ENCODE results near the gene GALNTL6. TPM values are rescaled to one million over a fixed set of nuclear protein-coding genes. Genes with fewer than 3 reads are reported as not detected.

GALNTL6 gene
- total and polyA plus RNA-seq, 4 donors, result 0.08 to 0.09 (median 0.09) TPM; not detected in 1

- no peak overlapping the region for H3K4me3 ChIP-seq
- no peaks in the 10 kb centered on the region for H3K4me1 ChIP-seq (ENCODE audit: control insufficient read depth in 5 of 5, insufficient read depth in 5 of 5, low read length in 5 of 5)
- H3K36me3 ChIP-seq (ENCODE audit: control insufficient read depth in 4 of 4, insufficient read depth in 4 of 4, low read length in 4 of 4), result no peaks in the 10 kb centered on the region
- H3K27ac ChIP-seq (ENCODE audit: low read depth in 1 of 2, low read length in 1 of 2), result no peak overlapping the region
- ATAC-seq (ENCODE audit: insufficient read depth, low FRiP score) (no peak), DNase-seq (no peak)
- no peaks in the 10 kb centered on the region for H3K9me3 ChIP-seq (ENCODE audit: control insufficient read depth in 4 of 4, insufficient read depth in 3 of 4, low read length in 3 of 4)
- no peaks in the 10 kb centered on the region for H3K27me3 ChIP-seq (ENCODE audit: control insufficient read depth in 3 of 3, insufficient read depth in 3 of 3, low read length in 2 of 3)
- TF ChIP-seq CTCF (IDR thresholded peaks at IDR 0.05; ENCODE audit: control extremely low read depth, extremely low read depth), result no peak
- WGBS, 2 donors, result 31 to 41% methylated on average over 3 of the region's 3 CpGs
- no peak overlapping the region for H3K9ac ChIP-seq (ENCODE audit: insufficient read depth in 1 of 2, low read length in 2 of 2)
These were observed 394.1 kb downstream of the GALNTL6 start for GRCh38 chr4:172207258-172207657.

- ATAC-seq (ENCODE audit: insufficient read depth, low FRiP score) (no peak), DNase-seq (no peak)
- 41 to 43% methylated on average over 3 of the region's 3 CpGs for WGBS, 2 donors
- no peak overlapping the region for H3K9ac ChIP-seq (ENCODE audit: insufficient read depth in 1 of 2, low read length in 2 of 2)
- H3K9me3 ChIP-seq (ENCODE audit: control insufficient read depth in 4 of 4, insufficient read depth in 3 of 4, low read length in 3 of 4), result no peaks in the 10 kb centered on the region
- no peaks in the 10 kb centered on the region for H3K36me3 ChIP-seq (ENCODE audit: control insufficient read depth in 4 of 4, insufficient read depth in 4 of 4, low read length in 4 of 4)
- no peak overlapping the region for H3K27ac ChIP-seq (ENCODE audit: low read depth in 1 of 2, low read length in 1 of 2)
- H3K4me3 ChIP-seq, result no peak overlapping the region
- no peaks in the 10 kb centered on the region for H3K27me3 ChIP-seq (ENCODE audit: control insufficient read depth in 3 of 3, insufficient read depth in 3 of 3, low read length in 2 of 3)
- no peaks in the 10 kb centered on the region for H3K4me1 ChIP-seq (ENCODE audit: control insufficient read depth in 5 of 5, insufficient read depth in 5 of 5, low read length in 5 of 5)
- TF ChIP-seq CTCF (IDR thresholded peaks at IDR 0.05; ENCODE audit: control extremely low read depth, extremely low read depth), result no peak
These were observed 394.7 kb downstream of the GALNTL6 start for GRCh38 chr4:172207886-172208285.

GRCh38 chr4:172220679-172221078, 407.5 kb downstream of the GALNTL6 start:
- no peak for ATAC-seq (ENCODE audit: insufficient read depth, low FRiP score)

More at GRCh38 chr4:172220679-172221078, 407.5 kb downstream of the GALNTL6 start:
- 0% methylated on average over 1 of the region's 1 CpG for WGBS, 2 donors
- Histone ChIP-seq H3K9me3 (ENCODE audit: control insufficient read depth in 4 of 4, insufficient read depth in 3 of 4, low read length in 3 of 4) (no peaks in the 10 kb centered on the region), H3K27me3 (ENCODE audit: control insufficient read depth in 3 of 3, insufficient read depth in 3 of 3, low read length in 2 of 3) (no peaks in the 10 kb centered on the region), H3K36me3 (ENCODE audit: control insufficient read depth in 4 of 4, insufficient read depth in 4 of 4, low read length in 4 of 4) (no peaks in the 10 kb centered on the region), H3K9ac (ENCODE audit: insufficient read depth in 1 of 2, low read length in 2 of 2) (no peak overlapping the region), H3K27ac (ENCODE audit: low read depth in 1 of 2, low read length in 1 of 2) (no peak overlapping the region), H3K4me1 (ENCODE audit: control insufficient read depth in 5 of 5, insufficient read depth in 5 of 5, low read length in 5 of 5) (no peaks in the 10 kb centered on the region), H3K4me3 (no peak overlapping the region)
- DNase-seq, result no peak
- TF ChIP-seq CTCF (IDR thresholded peaks at IDR 0.05; ENCODE audit: control extremely low read depth, extremely low read depth), result no peak
